ENCODE results near the gene KCNRG.
"Not testable (repeated sequence)": the region's sequence is repeated elsewhere in the genome, so short reads cannot be mapped to it uniquely, and the experiment has no call there.

- TF ChIP-seq EZH2phosphoT487 (IDR thresholded peaks at IDR 0.05; ENCODE audit: unreplicated experiment); CTCF (conservative IDR thresholded peaks at IDR 0.05; ENCODE audit: low read depth in 2 of 2); POLR2AphosphoS5 (IDR thresholded peaks at IDR 0.05; ENCODE audit: low read depth); JUNB (IDR thresholded peaks at IDR 0.05; ENCODE audit: unreplicated experiment); CREB1 (CRISPR knock-in tag; IDR thresholded peaks at IDR 0.05; ENCODE audit: low read depth); EZH2 (IDR thresholded peaks at IDR 0.05; ENCODE audit: low read depth, unreplicated experiment); NANOG (IDR thresholded peaks at IDR 0.05; ENCODE audit: borderline replicate concordance); ETS1 (IDR thresholded peaks at IDR 0.05): not testable (repeated sequence)
- TF ChIP-seq, protein P1, sequence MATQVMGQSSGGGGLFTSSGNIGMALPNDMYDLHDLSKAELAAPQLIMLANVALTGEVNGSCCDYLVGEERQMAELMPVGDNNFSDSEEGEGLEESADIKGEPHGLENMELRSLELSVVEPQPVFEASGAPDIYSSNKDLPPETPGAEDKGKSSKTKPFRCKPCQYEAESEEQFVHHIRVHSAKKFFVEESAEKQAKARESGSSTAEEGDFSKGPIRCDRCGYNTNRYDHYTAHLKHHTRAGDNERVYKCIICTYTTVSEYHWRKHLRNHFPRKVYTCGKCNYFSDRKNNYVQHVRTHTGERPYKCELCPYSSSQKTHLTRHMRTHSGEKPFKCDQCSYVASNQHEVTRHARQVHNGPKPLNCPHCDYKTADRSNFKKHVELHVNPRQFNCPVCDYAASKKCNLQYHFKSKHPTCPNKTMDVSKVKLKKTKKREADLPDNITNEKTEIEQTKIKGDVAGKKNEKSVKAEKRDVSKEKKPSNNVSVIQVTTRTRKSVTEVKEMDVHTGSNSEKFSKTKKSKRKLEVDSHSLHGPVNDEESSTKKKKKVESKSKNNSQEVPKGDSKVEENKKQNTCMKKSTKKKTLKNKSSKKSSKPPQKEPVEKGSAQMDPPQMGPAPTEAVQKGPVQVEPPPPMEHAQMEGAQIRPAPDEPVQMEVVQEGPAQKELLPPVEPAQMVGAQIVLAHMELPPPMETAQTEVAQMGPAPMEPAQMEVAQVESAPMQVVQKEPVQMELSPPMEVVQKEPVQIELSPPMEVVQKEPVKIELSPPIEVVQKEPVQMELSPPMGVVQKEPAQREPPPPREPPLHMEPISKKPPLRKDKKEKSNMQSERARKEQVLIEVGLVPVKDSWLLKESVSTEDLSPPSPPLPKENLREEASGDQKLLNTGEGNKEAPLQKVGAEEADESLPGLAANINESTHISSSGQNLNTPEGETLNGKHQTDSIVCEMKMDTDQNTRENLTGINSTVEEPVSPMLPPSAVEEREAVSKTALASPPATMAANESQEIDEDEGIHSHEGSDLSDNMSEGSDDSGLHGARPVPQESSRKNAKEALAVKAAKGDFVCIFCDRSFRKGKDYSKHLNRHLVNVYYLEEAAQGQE (IDR thresholded peaks at IDR 0.05; ENCODE audit: unreplicated experiment) = not testable (repeated sequence)
These were observed 47.1 kb downstream of the KCNRG start for GRCh38 chr13:50062336-50062735.
